B cell (primary cell): Measurements from ENCODE around the gene LMF2.
A peak's percentile ranks its signal among the peaks of the same experiment; 100 is the strongest.

Experiments
- CTCF ChIP-seq: fragments of 200-600 bp; IDR thresholded peaks from one replicate; pipeline ENCODE4 v1.8.0; 2022; ENCODE audit warnings: antibody characterized with exemption, mild to moderate bottlenecking
- EZH2 ChIP-seq: IDR thresholded peaks from 2 replicates; pipeline ENCODE4 v1.6.1; 2012; ENCODE audit warnings: borderline replicate concordance, low read depth, mild to moderate bottlenecking, moderate library complexity, low read length; ENCODE audit not compliant: insufficient read depth, poor library complexity, severe bottlenecking

- TF ChIP-seq EZH2 = no peak
- TF ChIP-seq CTCF = peak; percentile 35
Measured at GRCh38 chr22:50456466-50457234, 50.9 kb downstream of the LMF2 start.
